Mucosa of stomach (tissue), 1 donor: Measurements from ENCODE around the gene ANO2.

Experiments
- H3K27me3 ChIP-seq: one replicate; pipeline ENCODE4 v1.7.0; 2013; ENCODE audit warnings: mild to moderate bottlenecking, low read length; ENCODE audit not compliant: control insufficient read depth, insufficient read depth
- H3K36me3 ChIP-seq: one replicate; pipeline ENCODE4 v1.7.0; 2013; ENCODE audit warnings: low read length; ENCODE audit not compliant: control insufficient read depth, insufficient read depth
- H3K4me1 ChIP-seq: one replicate; pipeline ENCODE4 v1.7.0; 2013; ENCODE audit warnings: mild to moderate bottlenecking, low read length; ENCODE audit not compliant: control insufficient read depth, insufficient read depth
- H3K4me3 ChIP-seq: one replicate; pipeline ENCODE4 v1.7.0; 2013; ENCODE audit warnings: low read length
- H3K9ac ChIP-seq: one replicate; pipeline ENCODE4 v1.7.0; 2013; ENCODE audit warnings: mild to moderate bottlenecking, low read length, moderate library complexity
- H3K9me3 ChIP-seq: one replicate; pipeline ENCODE4 v1.7.0; 2013; ENCODE audit warnings: mild to moderate bottlenecking, low read length, moderate library complexity; ENCODE audit not compliant: control insufficient read depth
- donor health status: Pancreatic carcinoma.

Gene ANO2

GRCh38 chr12:5631497-5631896 lies 313.6 kb downstream of the ANO2 start:
- Histone ChIP-seq H3K9me3 (no peaks in the 10 kb centered on the region), H3K36me3 (no peaks in the 10 kb centered on the region), H3K27me3 (no peaks in the 10 kb centered on the region), H3K9ac (no peak overlapping the region), H3K4me1 (peaks cover 17% of the 10 kb centered on the region), H3K4me3 (no peak overlapping the region)

DNA sequence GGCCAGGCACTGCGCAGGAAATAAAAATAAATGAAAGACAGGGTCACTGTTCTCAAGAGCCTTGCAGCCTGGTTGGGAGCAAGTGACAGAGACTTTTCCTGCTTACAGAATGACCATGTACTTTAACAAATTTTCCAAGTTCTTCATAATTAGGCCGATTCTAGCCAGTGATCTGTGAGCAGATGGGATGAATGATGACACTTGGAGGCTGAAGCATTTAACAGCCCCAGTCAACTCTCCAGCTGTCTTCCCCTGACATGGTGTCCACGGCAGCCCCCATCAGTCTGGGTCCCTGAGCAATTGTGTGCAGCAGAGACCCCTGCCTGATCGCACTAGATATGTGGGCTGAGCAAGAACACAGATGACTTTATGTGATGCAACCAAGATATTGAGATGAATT lies 314.3 kb downstream of the ANO2 start:
- Histone ChIP-seq H3K36me3 (no peaks in the 10 kb centered on the region), H3K4me3 (no peak overlapping the region), H3K9ac (no peak overlapping the region), H3K4me1 (peaks cover 17% of the 10 kb centered on the region), H3K27me3 (no peaks in the 10 kb centered on the region), H3K9me3 (no peaks in the 10 kb centered on the region)

- no peaks in the 10 kb centered on the region for H3K36me3 ChIP-seq
Observed at GRCh38 chr12:5628501-5628900, 316.6 kb downstream of the ANO2 start.

GRCh38 chr12:5627053-5627630 lies 317.9 kb downstream of the ANO2 start:
- Histone ChIP-seq H3K9ac (no peak overlapping the region), H3K36me3 (no peaks in the 10 kb centered on the region), H3K27me3 (no peaks in the 10 kb centered on the region), H3K9me3 (no peaks in the 10 kb centered on the region), H3K4me3 (no peak overlapping the region), H3K4me1 (peaks cover 8% of the 10 kb centered on the region)

More at GRCh38 chr12:5628501-5628900, 316.6 kb downstream of the ANO2 start:
- Histone ChIP-seq H3K9ac (no peak overlapping the region), H3K27me3 (no peaks in the 10 kb centered on the region), H3K4me1 (peaks cover 17% of the 10 kb centered on the region), H3K9me3 (no peaks in the 10 kb centered on the region), H3K4me3 (no peak overlapping the region)

DNA sequence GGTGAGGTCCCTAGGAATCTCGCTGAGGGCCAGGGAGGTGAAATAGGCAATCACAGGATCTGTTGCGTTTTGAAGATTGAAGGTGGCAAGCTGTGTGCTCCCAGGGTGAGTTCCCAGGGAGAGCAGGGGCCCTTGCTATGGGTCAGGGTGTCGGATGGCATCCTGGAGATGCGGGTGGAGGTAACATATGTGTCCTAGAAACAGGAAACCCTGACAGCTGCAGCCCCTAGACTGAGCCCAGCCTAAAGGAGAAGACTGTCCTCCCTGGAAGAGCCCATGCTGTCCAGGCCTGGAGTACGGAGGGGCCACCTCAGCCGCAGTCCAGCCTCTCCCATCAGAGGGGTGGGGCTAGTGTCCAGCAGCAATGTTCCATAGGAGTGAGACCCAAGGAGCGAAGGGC lies 318.9 kb downstream of the ANO2 start:
- Histone ChIP-seq H3K4me3 (no peak overlapping the region), H3K4me1 (no peaks in the 10 kb centered on the region), H3K36me3 (no peaks in the 10 kb centered on the region), H3K27me3 (no peaks in the 10 kb centered on the region), H3K9ac (no peak overlapping the region), H3K9me3 (no peaks in the 10 kb centered on the region)

DNA sequence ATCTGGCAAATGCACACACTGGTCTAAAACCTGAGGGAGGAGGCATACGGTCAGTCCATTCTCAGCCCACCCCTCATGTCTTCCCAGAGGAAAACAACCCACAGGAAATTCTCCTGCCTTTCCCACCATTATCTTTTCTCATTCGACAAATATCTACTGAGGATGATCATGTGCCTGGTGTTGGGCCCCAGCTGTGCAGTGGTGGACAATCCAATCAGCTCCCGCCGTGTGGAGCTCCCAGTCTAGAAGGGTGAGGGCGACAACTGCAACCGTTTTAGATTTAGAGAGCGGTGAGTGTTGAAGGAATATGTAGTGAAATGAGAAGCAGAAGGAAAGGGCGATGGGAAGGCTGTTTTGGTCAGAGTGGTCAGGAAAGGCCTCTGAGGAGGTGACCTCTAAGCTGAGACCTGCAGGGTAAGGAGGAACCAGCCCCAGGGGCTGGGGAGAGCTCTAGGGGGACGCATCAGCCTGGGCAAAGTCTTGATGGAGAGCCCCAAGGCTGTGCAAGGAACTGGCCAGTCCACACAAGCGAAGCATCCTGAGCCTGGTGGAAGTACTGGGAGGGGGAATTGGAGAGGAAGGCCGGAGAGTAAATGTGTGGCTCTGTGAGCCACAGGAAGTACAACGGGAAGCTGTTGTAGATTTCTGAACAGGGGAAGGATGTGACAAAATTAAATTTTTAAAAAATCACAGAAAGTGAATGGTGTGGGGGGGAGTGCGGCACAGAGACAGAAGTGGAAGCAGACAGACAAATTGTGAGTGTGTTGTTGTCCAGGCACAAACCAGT lies 320.4 kb downstream of the ANO2 start:
- Histone ChIP-seq H3K36me3 (no peaks in the 10 kb centered on the region), H3K9me3 (no peaks in the 10 kb centered on the region), H3K9ac (no peak overlapping the region), H3K4me3 (no peak overlapping the region), H3K4me1 (no peaks in the 10 kb centered on the region), H3K27me3 (no peaks in the 10 kb centered on the region)

DNA sequence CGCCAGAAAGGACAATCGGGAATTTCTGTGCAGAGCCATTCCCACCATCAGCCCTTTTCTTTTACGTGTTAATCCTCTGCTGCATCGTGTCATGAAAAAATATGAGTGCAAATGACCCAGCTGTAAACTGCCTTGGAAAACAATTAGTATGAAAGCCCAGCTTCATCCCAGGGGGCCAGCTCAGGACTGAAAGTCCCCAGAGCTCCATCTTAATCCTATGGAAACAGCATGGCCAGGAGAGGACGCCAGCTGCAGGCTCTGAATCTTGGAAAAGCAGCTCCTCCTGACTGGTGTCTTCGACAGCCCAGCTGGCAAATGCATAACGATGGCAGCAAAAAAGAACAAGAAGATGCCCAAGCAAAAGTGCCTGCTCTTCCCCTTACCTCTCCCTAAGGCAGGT lies 321.6 kb downstream of the ANO2 start:
- Histone ChIP-seq H3K9me3 (no peaks in the 10 kb centered on the region), H3K9ac (no peak overlapping the region), H3K4me1 (no peaks in the 10 kb centered on the region)

DNA sequence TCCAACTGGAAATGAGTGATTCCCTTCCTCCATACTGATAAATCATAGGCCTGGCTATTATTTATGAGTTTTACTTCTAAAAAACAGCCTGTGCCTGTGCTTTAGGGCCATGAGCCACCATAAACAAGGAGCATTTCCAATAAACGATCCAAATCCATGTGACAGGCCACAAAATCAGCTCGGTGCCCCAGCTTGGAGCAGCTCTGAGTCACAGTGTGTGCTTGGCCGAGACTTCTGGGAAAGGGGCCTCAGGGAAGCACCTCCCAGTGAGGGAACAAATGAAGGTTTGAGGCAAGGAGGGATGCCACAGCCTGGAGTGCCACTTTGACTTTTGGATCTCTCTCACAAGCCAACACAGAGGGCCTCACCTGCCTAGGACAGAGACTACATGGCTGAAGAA lies 322.8 kb downstream of the ANO2 start:
- H3K4me1 ChIP-seq: no peaks in the 10 kb centered on the region
- no peaks in the 10 kb centered on the region for H3K9me3 ChIP-seq
- H3K27me3 ChIP-seq: no peaks in the 10 kb centered on the region
- H3K9ac ChIP-seq: no peak overlapping the region
- H3K4me3 ChIP-seq: no peak overlapping the region
- H3K36me3 ChIP-seq: no peaks in the 10 kb centered on the region

More for the DNA sequence above, 321.6 kb downstream of the ANO2 start:
- no peak overlapping the region for H3K4me3 ChIP-seq
- H3K27me3 ChIP-seq: no peaks in the 10 kb centered on the region
- H3K36me3 ChIP-seq: no peaks in the 10 kb centered on the region

DNA sequence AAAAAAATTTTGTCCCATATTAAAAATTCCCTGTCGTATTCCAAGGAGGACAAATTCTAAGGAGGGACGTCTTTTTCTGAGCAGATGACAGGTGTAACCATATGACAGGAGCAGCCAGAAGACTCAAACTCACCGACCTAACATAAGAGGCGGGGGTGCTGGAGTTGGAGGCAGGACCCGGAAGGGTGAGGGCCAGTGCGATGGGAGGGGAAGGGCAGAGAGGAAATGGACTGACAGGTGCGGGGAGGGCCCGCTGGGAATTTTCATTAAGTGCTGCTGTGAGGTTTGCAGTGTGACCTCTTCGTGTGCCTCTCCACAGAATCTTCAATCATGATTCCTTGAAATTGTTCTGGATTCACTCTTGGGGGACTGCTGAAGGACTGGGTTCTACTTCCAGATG lies 323.7 kb downstream of the ANO2 start:
- H3K36me3 ChIP-seq: no peaks in the 10 kb centered on the region
- no peak overlapping the region for H3K9ac ChIP-seq
- no peak overlapping the region for H3K4me3 ChIP-seq
- H3K27me3 ChIP-seq: no peaks in the 10 kb centered on the region
- H3K9me3 ChIP-seq: no peaks in the 10 kb centered on the region
- H3K4me1 ChIP-seq: no peaks in the 10 kb centered on the region

DNA sequence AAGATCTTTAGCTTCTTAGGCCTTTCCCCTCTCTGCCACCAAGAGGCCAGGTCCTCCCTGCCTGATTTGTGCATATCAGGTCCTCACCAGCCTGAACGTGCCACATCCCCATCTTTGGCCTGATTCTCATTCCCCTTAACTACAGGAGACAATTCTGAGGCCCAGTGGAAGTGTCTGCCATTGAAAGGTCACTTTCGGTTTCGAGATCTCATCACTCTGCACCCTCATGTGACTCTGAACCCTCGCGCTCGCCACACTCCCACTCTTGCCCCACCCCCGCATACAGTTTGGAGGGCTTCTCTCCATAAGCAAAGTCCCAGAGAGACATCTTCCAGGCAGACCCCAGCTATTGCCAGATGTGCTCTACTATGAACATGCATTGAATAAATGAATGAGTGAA lies 324.2 kb downstream of the ANO2 start:
- Histone ChIP-seq H3K4me1 (no peaks in the 10 kb centered on the region), H3K27me3 (no peaks in the 10 kb centered on the region), H3K36me3 (no peaks in the 10 kb centered on the region), H3K9me3 (no peaks in the 10 kb centered on the region), H3K4me3 (no peak overlapping the region), H3K9ac (no peak overlapping the region)

DNA sequence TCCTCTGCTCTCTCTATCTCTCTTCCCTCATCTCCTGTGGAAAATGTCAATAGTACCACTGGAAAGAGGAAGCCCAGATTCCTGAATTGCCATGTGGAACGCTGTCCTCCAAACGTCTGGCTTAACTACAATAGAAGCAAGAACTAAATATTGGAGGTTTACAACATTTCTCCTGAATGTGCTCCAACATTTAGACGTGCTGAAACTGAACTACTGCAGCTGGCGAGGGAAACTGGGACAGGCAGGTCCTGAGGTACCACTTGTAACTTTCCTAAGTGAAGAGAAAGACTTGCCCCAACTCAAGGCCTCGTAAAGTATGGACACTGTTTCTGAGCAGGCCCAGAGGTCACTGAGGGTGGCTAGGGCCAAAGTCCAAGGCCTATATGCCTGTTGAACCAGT lies 325.4 kb downstream of the ANO2 start:
- Histone ChIP-seq H3K4me3 (no peak overlapping the region), H3K9me3 (no peaks in the 10 kb centered on the region), H3K36me3 (no peaks in the 10 kb centered on the region), H3K4me1 (no peaks in the 10 kb centered on the region), H3K9ac (no peak overlapping the region), H3K27me3 (no peaks in the 10 kb centered on the region)

GRCh38 chr12:5616854-5617253 lies 328.2 kb downstream of the ANO2 start:
- Histone ChIP-seq H3K9me3 (no peaks in the 10 kb centered on the region), H3K9ac (no peak overlapping the region), H3K36me3 (no peaks in the 10 kb centered on the region), H3K4me3 (no peak overlapping the region), H3K27me3 (no peaks in the 10 kb centered on the region), H3K4me1 (no peaks in the 10 kb centered on the region)
